K562 (cell line): ENCODE data around the gene TBC1D5. TPM values are rescaled to one million over a fixed set of nuclear protein-coding genes. Genes with fewer than 3 reads are reported as not detected.

ENCODE experiments used
- ATAC-seq: fragments of 200-7000 bp; cut with Tn5 transposase; 3 replicates; pipeline ENCODE4 v1.9.1; 2020; ENCODE audit warnings: moderate library complexity
- BruUV-seq: library from RNA; stranded (reverse); fragments of 400-500 nt; replicated peaks from 2 replicates; lab custom pipeline; 2021; lab: Mats Ljungman, UMichigan
- CTCF ChIA-PET: fragments of 300-600 bp; formaldehyde crosslinking; extraction: SDS; loops from one replicate; lab custom pipeline; 2021; ENCODE audit warnings: low intra/inter-chr PET ratio; lab: Yijun Ruan, JAX
- POLR2A ChIA-PET: fragments of 300-600, 350-650 bp; sonication (Branson Sonifier 250); formaldehyde crosslinking; extraction: SDS; loops from one replicate; lab custom pipeline; 2021; ENCODE audit warnings: antibody characterized with exemption, inconsistent platforms; lab: Yijun Ruan, JAX
- DNase-seq, 4 experiments: peaks; one replicate each; pipeline versions ENCODE4 v3.0.0 to v3.0.0-alpha.2; 2011 to 2018; ENCODE audit warnings: low spot score in 3 of 4, mixed read lengths in 3 of 4; ENCODE audit errors: extremely low read depth in 1 of 4
- FAIRE-seq: peaks from 2 replicates; lab custom pipeline; 2011; peaks lifted over from hg19 to GRCh38; lab: Jason Lieb, UNC
- H2AFZ ChIP-seq: 2 replicates; pipeline ENCODE4 v1.6.0; 2011; ENCODE audit warnings: low read depth, low read length, control low read depth, inconsistent platforms
- H3K27ac ChIP-seq: fragments of 200-600 bp; 3 replicates; pipeline ENCODE4 v1.8.0; 2011; ENCODE audit warnings: low read depth, mild to moderate bottlenecking, control low read depth, inconsistent platforms, low read length, moderate library complexity, mixed read lengths; ENCODE audit errors: extremely low read depth
- H3K27me3 ChIP-seq, 2 experiments: fragments of 300-600 bp in 1 of 2; 2 replicates in 1 of 2; 3 replicates in 1 of 2; pipeline versions ENCODE4 v1.6.0 to v1.8.0; 2011; ENCODE audit warnings: inconsistent platforms in 2 of 2, low read length in 2 of 2, mild to moderate bottlenecking in 1 of 2, mixed read lengths in 1 of 2, moderate library complexity in 1 of 2; ENCODE audit not compliant: control insufficient read depth in 2 of 2, insufficient read depth in 2 of 2
- H3K36me3 ChIP-seq: fragments of 300-600 bp; 3 replicates; pipeline ENCODE4 v1.8.0; 2011; ENCODE audit warnings: mild to moderate bottlenecking, low read length, inconsistent platforms; ENCODE audit not compliant: control insufficient read depth, insufficient read depth
- H3K4me1 ChIP-seq, 2 experiments: fragments of 200-600 bp in 1 of 2; replicated peaks in 1 of 2; 2 replicates in 1 of 2; 3 replicates in 1 of 2; pipeline versions ENCODE4 v1.5.1 to v1.8.0; 2011; ENCODE audit warnings: inconsistent platforms in 2 of 2, low read length in 2 of 2, mild to moderate bottlenecking in 1 of 2, mixed read lengths in 1 of 2, moderate library complexity in 1 of 2; ENCODE audit not compliant: control insufficient read depth in 2 of 2, insufficient read depth in 2 of 2
- H3K4me2 ChIP-seq: 2 replicates; pipeline ENCODE4 v1.6.1; 2011; ENCODE audit warnings: low read length, control low read depth, inconsistent platforms, mixed read lengths; ENCODE audit not compliant: insufficient read depth
- H3K4me3 ChIP-seq: fragments of 200-600 bp; sonication (generic), shearing (Covaris generic); 2 replicates; pipeline ENCODE4 v1.5.1; 2016; ENCODE audit warnings: control low read depth, inconsistent platforms
- H3K79me2 ChIP-seq: fragments of 200-600 bp; 3 replicates; pipeline ENCODE4 v1.8.0; 2011; ENCODE audit warnings: low read length, inconsistent platforms; ENCODE audit not compliant: control insufficient read depth, insufficient read depth
- H3K9ac ChIP-seq, 2 experiments: 2 replicates each; pipeline versions ENCODE4 v1.6.0 to v1.6.1; 2011; ENCODE audit warnings: low read depth in 2 of 2, low read length in 2 of 2, control low read depth in 1 of 2, inconsistent platforms in 1 of 2, mild to moderate bottlenecking in 1 of 2, mixed read lengths in 1 of 2; ENCODE audit not compliant: insufficient read depth in 1 of 2
- H3K9me1 ChIP-seq: one replicate; pipeline ENCODE4 v1.6.0; 2011; ENCODE audit warnings: inconsistent platforms, mild to moderate bottlenecking, low read length, moderate library complexity; ENCODE audit not compliant: control insufficient read depth, insufficient read depth
- H3K9me3 ChIP-seq: replicated peaks from 2 replicates; pipeline ENCODE4 v1.5.1; 2011; ENCODE audit warnings: low read depth, low read length, inconsistent platforms; ENCODE audit not compliant: control insufficient read depth, insufficient read depth
- H4K20me1 ChIP-seq: replicated peaks from 2 replicates; pipeline ENCODE4 v1.6.1; 2011; ENCODE audit warnings: low read length, inconsistent platforms, mixed read lengths; ENCODE audit not compliant: control insufficient read depth, insufficient read depth
- CBFA2T3 ChIP-seq: fragments of 450-650 bp; IDR thresholded peaks from 2 replicates; pipeline ENCODE4 v1.6.1; 2017
- FOXA3 ChIP-seq, 2 experiments: fragments of 450-650 bp in 1 of 2; sonication (generic) in 1 of 2; formaldehyde crosslinking; IDR thresholded peaks in 1 of 2; conservative IDR thresholded peaks in 1 of 2; 2 replicates each; pipeline versions ENCODE4 v1.4.0 to v1.8.0; 2020 to 2022; ENCODE audit warnings: mild to moderate bottlenecking in 2 of 2, missing genetic modification reagents in 1 of 2
- GABPB1 ChIP-seq: sonication (generic); formaldehyde crosslinking; IDR thresholded peaks from 2 replicates; pipeline ENCODE4 v1.8.0; 2022; ENCODE audit warnings: mild to moderate bottlenecking, missing genetic modification reagents
- NEUROD1 ChIP-seq: fragments of 150-350 bp; IDR thresholded peaks from 2 replicates; pipeline ENCODE4 v1.6.1; 2014; ENCODE audit warnings: borderline replicate concordance, low read length, low read depth; ENCODE audit not compliant: partially characterized antibody
- RAD21 ChIP-seq, 2 experiments: fragments of 250-450 bp in 1 of 2; fragments of 450-650 bp in 1 of 2; sonication (Bioruptor Pico) in 1 of 2; formaldehyde crosslinking in 1 of 2; IDR thresholded peaks in 1 of 2; conservative IDR thresholded peaks in 1 of 2; 2 replicates each; pipeline versions ENCODE4 v1.4.0 to v1.8.0; 2020 to 2022; ENCODE audit warnings: mild to moderate bottlenecking in 2 of 2, moderate library complexity in 1 of 2
- WGBS: fragments of 100-300 bp; shearing (Covaris generic); methylation state at CpG from one replicate; pipeline ENCODE4 v1.1.6; 2016; ENCODE audit warnings: low coverage, mixed read lengths; ENCODE audit not compliant: insufficient coverage; ENCODE audit errors: missing lambda C conversion rate; 5-methylcytosine and 5-hydroxymethylcytosine counted together
- in situ Hi-C: fragments of 300-500 bp; cut with MboI; formaldehyde crosslinking; loops from 4 replicates; pipeline ENCODE4 v1.15.0; 2018; ENCODE audit warnings: inconsistent platforms, mixed read lengths
- intact Hi-C: fragments of 100-400 bp; cut with micrococcal nuclease; formaldehyde crosslinking; loops from 2 replicates; pipeline ENCODE4 v1.14.2; 2022
- polyA plus RNA-seq, 8 experiments: library from polyadenylated mRNA; depleted of rRNA in 4 of 8; stranded (reverse) in 5 of 8; unstranded in 3 of 8; fragments of >200 nt; fragmentation: Nextera tagmentation in 2 of 8; fragmentation: Illumina TruSeq in 1 of 8; extraction: Ambion mirVana in 2 of 8; extraction: Trizol in 1 of 8; gene quantifications; 2 replicates each; pipeline versions ENCODE4 v1.2.1 to v1.2.3, GENCODE V29; 2011 to 2014; ENCODE audit warnings: inconsistent platforms in 1 of 8, missing spikeins in 1 of 8
- total RNA-seq, 7 experiments: library from RNA; depleted of rRNA in 6 of 7; stranded (reverse); fragments of >200 nt in 6 of 7; fragmentation: Illumina TruSeq in 2 of 7; extraction: Trizol in 2 of 7; gene quantifications; 2 replicates each; pipeline versions ENCODE4 v1.2.1 to v1.2.3, GENCODE V29; 2011 to 2021; ENCODE audit warnings: low replicate concordance in 1 of 7

TBC1D5 gene
- total and polyA plus RNA-seq, 9 of the 15 experiments (the other 6 are each of a cell fraction or from before 2014, with no cell fraction given): 2.9 to 38.1 (median 25.6) TPM

GRCh38 chr3:17783426-17783825 lies 41.0 kb upstream of the TBC1D5 start (continued):
- TF ChIP-seq FOXA3 (CRISPR knock-in tag; conservative IDR thresholded peaks at IDR 0.05 in 1 of 2, IDR thresholded peaks at IDR 0.05 in 1 of 2) (no peak), RAD21 (CRISPR knock-in tag; conservative IDR thresholded peaks at IDR 0.05 in 1 of 2, IDR thresholded peaks at IDR 0.05 in 1 of 2) (no peak), NEUROD1 (no peak)

- Histone ChIP-seq H3K9me1 (no peaks in the 10 kb centered on the region), H3K79me2 (no peaks in the 10 kb centered on the region)
- no peak for DNase-seq
- TF ChIP-seq CBFA2T3 (peak; percentile 10; the same call in 1 of the 2 replicates), GABPB1 (CRISPR knock-in tag) (no peak)
- TF ChIP-seq, all 486 proteins: peak for 1
- Histone ChIP-seq H3K27ac (no peak overlapping the region), H3K9ac (no peak overlapping the region), H3K4me1 (no peaks in the 10 kb centered on the region; a peak in 1 of 5 replicates), H3K36me3 (no peaks in the 10 kb centered on the region), H3K27me3 (no peaks in the 10 kb centered on the region), H2AFZ (no peak overlapping the region), H3K9me3 (peaks cover 2% of the 10 kb centered on the region; the same call in 1 of the 2 replicates), H4K20me1 (no peaks in the 10 kb centered on the region), H3K4me2 (no peak overlapping the region), H3K4me3 (no peak overlapping the region)
- in situ Hi-C loops (no loop called here), intact Hi-C loops (no loop called here)
- CTCF ChIA-PET: interaction anchor here (0.6 kb wide), 1 partner anchor 60 kb away, joined by 3 read pairs; no protein-coding TSS in a partner anchor
- POLR2A ChIA-PET: no interaction called here
- no TSS peak for BruUV-seq
- FAIRE-seq (no peak), ATAC-seq (no peak)
- 13% methylated on average over 2 of the region's 2 CpGs for WGBS
Measured at GRCh38 chr3:17782751-17783150, 40.3 kb upstream of the TBC1D5 start.
